HL-60/S4 treated with retinoic acid at 250 ng/mL for 4 days and 3 days (cell line): ENCODE measurements around the gene HYLS1.
"Not testable (repeated sequence)": the region's sequence is repeated elsewhere in the genome, so short reads cannot be mapped to it uniquely, and the experiment has no call there.

Source experiments
- in situ Hi-C: fragments of 300-500 bp; cut with MboI; formaldehyde crosslinking; loops from 2 replicates; pipeline ENCODE4 v1.7.0; 2022; ENCODE audit warnings: low sequenced_read_pairs

HYLS1 gene

GRCh38 chr11:125902927-125903710 is 15.7 kb downstream of the HYLS1 start, which contains the start of gene PUS3:
TSS of gene PUS3 (minus strand) at chr11:125903206. CDS start at chr11:125896284, 6,922 bp downstream.
- in situ Hi-C loops, result no loop called here

- in situ Hi-C loops, result no loop called here
Measured at GRCh38 chr11:125903711-125904659, 16.5 kb downstream of the HYLS1 start, which contains the start of gene DDX25. TSS of gene DDX25 (plus strand) at chr11:125904508. CDS start at chr11:125904518, 10 bp downstream.

- in situ Hi-C loops, result no loop called here
Measured at GRCh38 chr11:125904678-125905077, 17.2 kb downstream of the HYLS1 start.

GRCh38 chr11:125910226-125910849 is 22.9 kb downstream of the HYLS1 start:
- in situ Hi-C loops, result no loop called here

- in situ Hi-C loops, result not testable (repeated sequence)
Measured at GRCh38 chr11:125914601-125915000, 27.1 kb downstream of the HYLS1 start.

GRCh38 chr11:125916683-125917347 is 29.3 kb downstream of the HYLS1 start:
- in situ Hi-C loops, result no loop called here

- in situ Hi-C loops, result no loop called here
Measured at GRCh38 chr11:125918140-125918840, 30.8 kb downstream of the HYLS1 start.

GRCh38 chr11:125921042-125921441 is 33.6 kb downstream of the HYLS1 start:
- in situ Hi-C loops, result loop anchor here (10.0 kb wide), 1 partner anchor 264 kb away; no protein-coding TSS in a partner anchor

GRCh38 chr11:125922156-125922555 is 34.7 kb downstream of the HYLS1 start:
- in situ Hi-C loops, result loop anchor here (10.0 kb wide), 1 partner anchor 263 kb away; no protein-coding TSS in a partner anchor

GRCh38 chr11:125923012-125923579 is 35.6 kb downstream of the HYLS1 start:
- in situ Hi-C loops, result loop anchor here (10.0 kb wide), 1 partner anchor 262 kb away; no protein-coding TSS in a partner anchor

- in situ Hi-C loops, result loop anchor here (10.0 kb wide), 1 partner anchor 261 kb away; no protein-coding TSS in a partner anchor
Measured at GRCh38 chr11:125923633-125924032, 36.2 kb downstream of the HYLS1 start.

GRCh38 chr11:125924384-125925007 is 37.0 kb downstream of the HYLS1 start:
- in situ Hi-C loops, result loop anchor here (10.0 kb wide), 1 partner anchor 260 kb away; no protein-coding TSS in a partner anchor

- in situ Hi-C loops, result loop anchor here (10.0 kb wide), 1 partner anchor 260 kb away; no protein-coding TSS in a partner anchor
Measured at GRCh38 chr11:125925247-125925740, 37.8 kb downstream of the HYLS1 start.

GRCh38 chr11:125925804-125926203 is 38.3 kb downstream of the HYLS1 start:
- in situ Hi-C loops, result loop anchor here (10.0 kb wide), 1 partner anchor 259 kb away; no protein-coding TSS in a partner anchor

- in situ Hi-C loops, result loop anchor here (10.0 kb wide), 1 partner anchor 258 kb away; no protein-coding TSS in a partner anchor
Measured at GRCh38 chr11:125926682-125927081, 39.2 kb downstream of the HYLS1 start.

GRCh38 chr11:125929445-125930075 is 42.1 kb downstream of the HYLS1 start:
- in situ Hi-C loops, result loop anchor here (10.0 kb wide), 1 partner anchor 255 kb away; no protein-coding TSS in a partner anchor

GRCh38 chr11:125930076-125930450 is 42.6 kb downstream of the HYLS1 start:
- in situ Hi-C loops, result no loop called here

GRCh38 chr11:125931116-125931515 is 43.6 kb downstream of the HYLS1 start:
- in situ Hi-C loops, result no loop called here
